Islet precursor cell (in vitro differentiated cells): ENCODE data around the gene CCDC146.
"Not testable (repeated sequence)": the region's sequence is repeated elsewhere in the genome, so short reads cannot be mapped to it uniquely, and the experiment has no call there.

Experiments used
- DNase-seq: peaks from one replicate; pipeline ENCODE4 v3.0.0-alpha.2; 2018

Gene CCDC146

DNA sequence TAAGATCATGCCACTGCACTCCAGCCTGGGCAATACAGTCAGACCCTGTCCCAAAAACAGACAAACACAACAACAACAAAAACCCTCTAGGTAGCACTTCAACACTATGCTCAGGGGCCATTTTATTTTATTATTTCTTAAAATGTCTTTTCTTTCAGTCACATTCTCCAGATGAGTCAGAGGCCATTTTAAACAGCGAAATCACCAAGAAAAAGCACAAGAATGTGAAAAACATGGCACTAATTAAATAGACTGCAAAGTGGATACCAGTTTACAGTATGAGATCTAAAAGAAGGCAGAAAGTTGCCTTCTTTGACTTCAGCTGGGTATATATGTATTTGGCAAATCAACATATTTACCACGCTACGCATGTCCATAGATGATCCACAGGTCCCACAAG is 83.3 kb downstream of the CCDC146 start:
- DNase-seq, result no peak

DNA sequence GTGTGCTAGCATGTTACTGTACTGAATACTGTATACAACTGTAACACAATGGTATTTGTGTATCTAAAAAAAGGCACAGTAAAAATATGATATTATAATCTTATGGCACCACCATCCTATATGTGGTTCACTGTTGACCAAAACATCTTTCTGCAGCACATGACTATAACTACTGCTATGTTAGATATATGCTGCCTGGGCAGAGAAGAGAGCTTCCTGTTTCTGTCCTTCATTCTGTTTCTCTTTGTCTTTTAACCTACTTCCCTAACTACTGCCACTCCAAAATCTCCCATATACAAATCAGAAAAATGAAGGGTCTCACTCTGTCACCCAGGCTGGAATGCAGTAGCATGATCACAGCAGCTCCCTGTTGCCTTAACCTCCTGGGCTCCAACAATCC is 86.0 kb downstream of the CCDC146 start:
- no peak for DNase-seq

DNA sequence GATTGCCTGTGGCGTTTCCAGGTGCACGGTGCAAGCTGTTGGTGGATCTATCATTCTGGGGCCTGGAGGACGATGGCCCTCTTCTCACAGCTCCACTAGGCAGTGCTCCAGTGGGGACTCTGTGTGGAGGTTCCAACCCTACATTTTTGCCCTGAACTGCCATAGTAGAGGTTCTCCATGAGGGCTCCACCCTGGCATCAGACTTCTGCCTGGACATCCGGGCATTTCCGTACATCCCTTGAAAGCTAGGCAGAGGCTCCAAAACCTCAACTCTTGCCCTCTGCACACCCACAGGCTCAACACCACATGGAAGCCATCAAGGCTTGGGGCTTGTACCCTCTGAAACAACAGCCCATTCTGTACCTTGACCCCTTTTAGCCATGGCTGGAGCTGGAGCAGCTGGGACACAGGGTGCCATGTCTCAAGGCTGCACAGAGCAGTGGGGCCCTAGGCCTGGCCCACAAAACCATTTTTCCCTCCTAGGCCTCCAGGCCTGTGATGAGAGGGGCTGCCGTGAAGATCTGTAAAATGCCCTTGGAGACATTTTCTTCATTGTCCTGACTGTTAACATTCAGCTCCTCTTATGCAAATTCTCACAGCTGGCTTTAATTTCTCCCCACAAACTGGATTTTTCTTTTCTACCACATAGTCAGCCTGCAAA is 87.2 kb downstream of the CCDC146 start:
- DNase-seq, result no peak

GRCh38 chr7:77216181-77216845 is 93.9 kb downstream of the CCDC146 start:
- DNase-seq, result no peak

DNA sequence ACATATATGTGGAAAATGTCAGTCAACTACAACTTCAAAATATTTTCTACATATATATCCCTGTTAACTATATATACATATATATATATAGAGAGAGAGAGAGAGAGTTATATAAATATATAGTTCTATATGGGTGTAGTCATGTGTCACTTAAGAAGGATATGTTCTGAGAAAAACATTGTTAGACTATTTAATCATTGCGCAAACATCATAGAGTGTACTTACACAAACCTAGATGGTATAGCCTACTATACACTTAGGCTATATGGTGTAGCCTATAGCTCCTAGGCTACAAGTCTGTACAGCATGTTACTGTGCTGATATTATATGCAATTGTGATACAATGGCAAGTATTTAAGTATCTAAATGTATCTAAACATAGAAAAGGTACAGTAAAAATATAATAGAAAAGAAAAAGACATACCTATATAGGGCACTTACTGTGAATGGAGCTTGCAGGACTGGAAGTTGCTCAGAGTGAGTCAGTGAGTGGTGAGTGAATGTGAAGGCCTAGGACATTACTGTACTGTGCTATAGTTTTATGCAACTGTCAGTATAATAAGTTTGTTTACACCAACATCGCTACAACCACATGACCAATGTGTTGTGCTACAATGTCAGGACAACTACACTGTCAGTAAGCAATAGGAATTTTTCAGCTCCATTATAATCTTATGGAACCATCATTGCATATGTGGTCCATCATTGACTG is 95.2 kb downstream of the CCDC146 start:
- no peak for DNase-seq

- not testable (repeated sequence) for DNase-seq
Measured at GRCh38 chr7:77219701-77220331, 97.4 kb downstream of the CCDC146 start.

DNA sequence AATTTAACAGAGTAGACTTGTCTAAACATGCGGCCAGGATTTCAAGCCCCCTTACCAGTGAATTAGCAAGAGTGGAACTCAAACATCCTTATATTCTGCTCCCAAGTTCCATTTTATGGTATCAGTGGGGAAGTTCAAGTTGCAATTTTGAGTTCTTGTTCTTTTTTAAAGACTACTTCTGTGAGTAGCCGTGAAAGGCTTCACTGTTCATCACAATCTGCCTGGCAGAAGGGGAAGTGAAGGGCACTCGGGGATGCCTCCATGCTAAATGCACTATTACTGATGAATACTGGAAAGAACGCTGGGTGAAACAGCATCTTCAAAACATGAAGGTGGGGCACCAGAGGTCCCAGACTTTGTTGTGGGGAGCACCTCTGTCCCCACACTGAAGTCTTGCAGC is 99.7 kb downstream of the CCDC146 start:
- DNase-seq, result no peak

- DNase-seq, result no peak
Measured at GRCh38 chr7:77222819-77223218, 100.4 kb downstream of the CCDC146 start.

DNA sequence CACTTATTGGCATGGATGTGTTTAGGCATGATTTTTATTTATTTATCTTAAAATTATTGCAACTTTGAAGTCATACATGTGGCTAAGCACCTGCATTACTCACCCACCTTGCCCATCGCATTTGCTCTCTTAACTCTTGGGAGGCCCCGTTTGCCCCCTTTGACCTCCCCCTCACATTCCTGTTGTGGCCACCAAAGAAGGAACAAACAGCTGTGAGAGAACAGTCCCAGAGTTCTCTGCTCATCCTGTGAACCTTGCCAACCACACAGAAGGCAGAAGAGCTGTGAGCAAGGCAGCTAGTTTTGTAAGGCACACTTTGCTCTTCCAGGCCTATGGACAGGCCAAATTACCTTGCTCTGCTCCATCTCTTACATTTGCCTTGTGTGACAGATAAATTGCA is 100.8 kb downstream of the CCDC146 start:
- DNase-seq, result no peak

DNA sequence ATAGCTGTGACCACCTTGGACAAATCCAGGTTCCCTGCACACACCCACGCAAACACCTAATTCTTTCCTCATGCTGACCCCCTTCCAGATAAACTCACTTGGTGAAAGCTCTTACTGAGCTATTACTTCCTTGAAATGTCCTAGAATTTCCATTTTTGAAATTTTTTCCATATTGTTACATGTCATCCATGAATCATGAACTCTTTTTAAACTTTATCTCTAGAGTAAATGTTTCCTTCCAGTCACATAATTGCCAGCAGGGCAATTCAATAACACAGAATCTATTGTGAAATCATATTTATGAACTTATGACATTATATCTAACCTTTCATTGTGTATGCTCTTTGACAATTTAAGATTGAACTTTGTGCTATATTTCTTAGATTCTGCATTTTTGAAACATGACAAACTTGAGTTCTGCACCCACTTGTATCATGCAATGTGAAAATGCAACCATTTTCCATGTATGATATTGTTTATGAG is 104.0 kb downstream of the CCDC146 start:
- DNase-seq, result no peak

GRCh38 chr7:77228795-77229194 is 106.4 kb downstream of the CCDC146 start:
- not testable (repeated sequence) for DNase-seq

DNA sequence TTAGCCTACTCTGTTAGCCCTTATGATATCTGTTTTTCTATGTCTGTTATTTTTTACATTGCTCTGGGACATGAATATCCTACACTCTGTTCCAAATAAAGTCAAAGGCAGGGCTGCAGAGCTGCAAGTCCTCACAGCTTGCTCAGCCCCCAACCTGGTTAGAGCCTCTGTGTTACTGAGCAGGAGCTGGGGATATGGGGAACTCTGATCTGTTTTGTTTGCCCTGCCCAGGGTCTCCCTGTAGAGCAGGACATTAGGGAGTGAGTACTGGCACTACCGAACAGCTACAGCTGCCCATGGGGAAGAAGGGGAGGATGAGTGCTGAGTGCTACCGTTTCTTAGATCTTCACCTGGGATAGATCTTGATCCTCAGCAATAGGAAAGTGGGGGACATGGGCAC is 110.1 kb downstream of the CCDC146 start:
- no peak for DNase-seq

- DNase-seq, result no peak
Measured at GRCh38 chr7:77235276-77235675, 112.9 kb downstream of the CCDC146 start.

GRCh38 chr7:77238703-77239136 is 116.3 kb downstream of the CCDC146 start:
- DNase-seq, result no peak

DNA sequence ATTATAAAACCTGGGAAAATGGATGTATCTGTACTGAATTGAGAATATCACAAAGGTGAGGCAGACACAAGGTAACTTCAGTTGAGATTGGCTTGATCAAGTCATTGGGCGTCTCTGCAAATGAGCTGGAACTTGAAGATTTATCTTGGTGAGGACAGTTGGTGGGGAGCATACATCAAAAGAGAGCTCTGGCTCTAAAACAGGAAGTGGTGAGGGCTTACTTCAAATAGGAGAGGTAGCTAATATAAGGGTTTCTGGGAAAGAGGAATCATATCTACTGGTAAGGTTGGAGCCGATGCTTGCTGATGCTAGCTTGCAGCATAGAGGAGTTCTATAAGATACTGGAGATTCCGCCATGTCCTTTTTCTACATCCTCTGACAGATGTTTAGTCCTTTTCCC is 117.1 kb downstream of the CCDC146 start:
- DNase-seq, result no peak

DNA sequence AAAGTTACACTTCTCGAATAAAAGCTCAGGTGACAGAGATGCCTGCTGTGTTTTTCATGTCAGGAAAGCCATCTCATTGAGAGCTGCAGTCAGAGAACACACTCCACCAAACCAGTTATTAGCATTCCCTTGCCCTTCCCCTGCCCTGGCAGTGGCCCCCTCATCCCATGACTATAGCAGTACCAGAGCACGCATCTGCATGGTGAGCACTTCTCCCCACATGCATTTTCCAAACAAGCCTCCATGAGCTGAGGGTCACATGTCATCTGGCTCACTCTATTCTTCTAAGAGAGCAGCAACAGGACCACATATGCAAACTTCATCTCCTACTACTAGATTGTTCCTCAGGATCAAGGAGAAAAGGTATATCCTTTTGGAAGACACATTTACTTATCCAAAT is 119.7 kb downstream of the CCDC146 start:
- DNase-seq, result no peak

- DNase-seq, result no peak
Measured at GRCh38 chr7:77242554-77242953, 120.1 kb downstream of the CCDC146 start.

DNA sequence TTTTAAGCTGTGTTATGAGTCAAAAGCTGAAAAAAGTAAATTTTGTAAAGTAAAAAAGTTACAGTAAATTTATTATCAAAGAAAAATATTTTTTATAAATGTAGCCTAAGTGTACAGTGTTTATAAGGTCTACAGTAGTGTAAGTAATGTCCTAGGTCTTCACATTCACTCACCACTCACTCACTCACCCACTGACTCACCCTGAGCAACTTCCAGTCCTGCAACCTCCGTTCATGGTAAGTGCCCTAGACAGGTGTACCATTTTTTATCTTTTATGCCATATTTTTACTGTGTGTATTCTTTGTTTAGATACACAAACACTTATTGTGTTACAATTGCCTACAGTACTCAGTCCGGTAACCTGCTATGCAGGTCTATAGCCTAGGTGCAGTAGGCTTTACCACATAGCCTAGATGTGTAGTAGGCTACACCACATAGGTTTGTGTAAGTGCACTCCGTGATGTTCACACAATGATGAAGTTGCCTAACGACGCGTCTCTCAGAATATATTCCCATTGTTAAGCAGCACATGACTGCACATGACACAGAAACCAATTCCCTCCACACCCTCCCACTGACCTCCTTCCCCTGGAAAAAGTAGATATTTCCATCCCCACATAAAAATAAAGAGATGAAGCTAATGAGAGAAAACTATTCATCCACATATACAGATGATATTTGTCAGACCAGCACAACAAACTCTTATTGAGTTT is 122.0 kb downstream of the CCDC146 start:
- DNase-seq, result no peak

- DNase-seq, result no peak
Measured at GRCh38 chr7:77245015-77245755, 122.8 kb downstream of the CCDC146 start.

- DNase-seq, result no peak
Measured at GRCh38 chr7:77246026-77246640, 123.7 kb downstream of the CCDC146 start.

DNA sequence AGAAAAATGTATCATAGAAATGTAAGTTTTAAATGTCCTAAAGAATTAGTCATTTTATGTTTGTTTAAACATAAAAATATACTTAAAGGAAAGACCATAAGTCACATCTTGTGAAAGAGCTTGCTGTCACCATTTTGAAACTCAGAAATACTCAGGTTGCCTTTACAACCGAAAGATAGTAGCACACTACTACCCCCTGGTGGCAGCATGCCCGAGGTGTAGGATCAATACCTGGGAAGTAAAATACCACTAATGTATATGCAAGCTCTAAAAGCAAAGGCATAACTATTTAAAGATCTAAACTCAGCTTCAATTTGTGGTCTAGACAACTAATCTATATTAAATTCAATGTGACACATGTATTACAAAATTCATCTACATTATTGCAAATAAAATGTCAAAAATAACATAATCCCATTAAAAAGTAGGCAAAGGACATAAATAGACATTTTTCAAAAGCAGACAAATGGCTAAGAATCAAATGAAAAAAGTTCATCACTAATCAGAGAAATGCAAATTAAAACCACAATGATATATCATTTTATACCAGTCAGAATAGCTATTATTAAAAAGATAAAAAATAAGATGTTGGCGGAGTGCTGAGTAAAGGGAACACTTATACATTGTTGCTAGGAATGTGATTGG is 124.9 kb downstream of the CCDC146 start:
- peak; percentile 85 for DNase-seq
